ENCODE measurements around the gene PPP3CA.

DNA sequence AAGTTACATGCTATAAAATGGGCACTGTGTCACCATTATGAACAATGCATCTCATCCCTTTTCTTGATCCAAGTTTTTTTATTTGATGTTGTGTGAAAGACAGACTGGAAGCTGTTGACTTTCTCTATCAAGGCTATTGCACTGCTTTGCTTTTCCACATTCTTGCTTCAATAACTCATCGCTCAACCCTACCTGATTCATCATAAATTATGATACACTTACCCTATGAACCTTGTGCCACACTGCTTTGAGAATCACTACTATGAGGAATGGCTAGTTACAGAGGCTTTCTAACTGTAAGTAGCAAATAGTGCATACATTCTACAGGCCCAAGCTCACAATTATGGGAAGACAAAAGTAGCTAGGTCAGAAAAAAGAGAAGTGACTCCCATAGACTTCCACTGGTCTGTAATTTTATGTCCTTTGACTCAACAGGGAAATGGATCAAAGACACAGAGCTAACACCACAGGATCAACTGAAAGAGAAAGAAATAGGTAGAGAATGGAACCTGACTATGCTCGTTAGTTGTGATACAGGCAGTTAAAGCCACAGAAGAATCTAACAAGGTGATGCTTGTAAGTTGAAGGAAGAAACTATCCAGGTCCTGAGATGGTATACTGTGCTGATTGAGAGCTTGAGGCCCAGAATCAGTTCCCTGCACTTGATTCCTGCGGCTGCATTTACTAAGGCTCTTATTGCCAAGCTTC, 163.5 kb downstream of the PPP3CA start:
- TF ChIP-seq CTCF (IDR thresholded peaks at IDR 0.05; ENCODE audit: low read length) (no peak), EZH2 (IDR thresholded peaks at IDR 0.05; ENCODE audit: borderline replicate concordance, low read length) (no peak)
